Measurements from ENCODE around the gene FAM149B1. TPM values are rescaled to one million over a fixed set of nuclear protein-coding genes. Genes with fewer than 3 reads are reported as not detected.
"Not testable (repeated sequence)": the region's sequence is repeated elsewhere in the genome, so short reads cannot be mapped to it uniquely, and the experiment has no call there.

FAM149B1 gene
- total RNA-seq, 2 experiments from 2014 or later = 15.2 to 17.0 TPM

- peak within 1 kb of the TSS; percentile 100 for H3K4me3 Mint-ChIP-seq
- H3K4me1 Mint-ChIP-seq = peaks cover 78% of the 10 kb centered on the region
- POLR2A ChIA-PET = interaction anchor here (0.5 to 1.5 kb wide), 10 partner anchors 8 to 1498 kb away, joined by 3 to 10 read pairs (median 3); partner anchors contain the start of genes ANXA7, ECD, FAM149B1 and P4HA1
- no peaks in the 10 kb centered on the region for H3K9me3 Mint-ChIP-seq
- H3K27ac Mint-ChIP-seq = peak within 1 kb of the TSS; percentile 98
- DNase-seq = peak; percentile 97
- CTCF ChIA-PET = interaction anchor here (0.9 to 1.5 kb wide), 3 partner anchors 20 to 168 kb away, joined by 4 to 5 read pairs (median 5); no protein-coding TSS in a partner anchor
- H3K36me3 Mint-ChIP-seq (ENCODE audit: low read depth) = peaks cover 74% of the 10 kb centered on the region
- H3K27me3 Mint-ChIP-seq = no peaks in the 10 kb centered on the region
These were observed 79.0 kb downstream of the FAM149B1 start, which contains the start of gene DNAJC9 for GRCh38 chr10:73246646-73247508. Gene DNAJC9 (minus strand): TSS chr10:73247255. CDS start chr10:73247189, 66 bp downstream.

- POLR2A ChIA-PET = interaction anchor here (0.6 to 1.5 kb wide), 9 partner anchors 9 to 1499 kb away, joined by 3 to 10 read pairs (median 3); partner anchors contain the start of genes ANXA7, ECD, FAM149B1 and P4HA1
- Mint-ChIP-seq H3K9me3 (no peaks in the 10 kb centered on the region), H3K4me1 (peaks cover 75% of the 10 kb centered on the region), H3K27me3 (no peaks in the 10 kb centered on the region), H3K36me3 (ENCODE audit: low read depth) (peaks cover 72% of the 10 kb centered on the region), H3K4me3 (peak overlapping the region; percentile 100), H3K27ac (peak overlapping the region; percentile 98)
- CTCF ChIA-PET = interaction anchor here (0.9 to 1.5 kb wide), 4 partner anchors 21 to 167 kb away, joined by 4 to 5 read pairs (median 4); no protein-coding TSS in a partner anchor
- DNase-seq = no peak
These were observed 79.8 kb downstream of the FAM149B1 start for GRCh38 chr10:73247509-73248258.

GRCh38 chr10:73248259-73248724, 80.4 kb downstream of the FAM149B1 start:
- Mint-ChIP-seq H3K9me3 (no peaks in the 10 kb centered on the region), H3K4me3 (peak overlapping the region; percentile 100), H3K27me3 (no peaks in the 10 kb centered on the region), H3K4me1 (peaks cover 70% of the 10 kb centered on the region), H3K27ac (peak overlapping the region; percentile 98), H3K36me3 (ENCODE audit: low read depth) (peaks cover 66% of the 10 kb centered on the region)
- POLR2A ChIA-PET = interaction anchor here (0.5 to 0.7 kb wide), 2 partner anchors 37 to 990 kb away, joined by 3 read pairs; no protein-coding TSS in a partner anchor
- CTCF ChIA-PET = interaction anchor here (1.2 to 1.3 kb wide), 2 partner anchors 162 to 166 kb away, joined by 4 read pairs; no protein-coding TSS in a partner anchor
- DNase-seq = no peak

GRCh38 chr10:73251683-73252444, 83.9 kb downstream of the FAM149B1 start:
- ChIA-PET CTCF (interaction anchor here (0.6 to 1.0 kb wide), 3 partner anchors 141 to 850 kb away, joined by 3 to 5 read pairs (median 4); partner anchors contain the start of gene NUDT13), POLR2A (interaction anchor here (1.0 kb wide), 1 partner anchor 156 kb away, joined by 5 read pairs; no protein-coding TSS in a partner anchor)
- Mint-ChIP-seq H3K4me1 (peaks cover 47% of the 10 kb centered on the region), H3K27ac (peak overlapping the region; percentile 94), H3K27me3 (no peaks in the 10 kb centered on the region), H3K36me3 (ENCODE audit: low read depth) (peaks cover 32% of the 10 kb centered on the region), H3K4me3 (peak overlapping the region; percentile 96), H3K9me3 (no peaks in the 10 kb centered on the region)
- DNase-seq = no peak

- H3K9me3 Mint-ChIP-seq = no peaks in the 10 kb centered on the region
- DNase-seq = peak; percentile 96
- peak within 1 kb of the TSS; percentile 94 for H3K27ac Mint-ChIP-seq
- H3K27me3 Mint-ChIP-seq = no peaks in the 10 kb centered on the region
- ChIA-PET POLR2A (interaction anchor here (1.0 kb wide), 2 partner anchors 106 to 157 kb away, joined by 3 to 5 read pairs; partner anchors contain the start of gene CFAP70), CTCF (interaction anchor here (0.5 to 1.6 kb wide), 6 partner anchors 8 to 849 kb away, joined by 3 to 5 read pairs (median 4); partner anchors contain the start of gene NUDT13)
- H3K36me3 Mint-ChIP-seq (ENCODE audit: low read depth) = peaks cover 32% of the 10 kb centered on the region
- H3K4me1 Mint-ChIP-seq = peaks cover 43% of the 10 kb centered on the region
- peak within 1 kb of the TSS; percentile 96 for H3K4me3 Mint-ChIP-seq
These were observed 84.7 kb downstream of the FAM149B1 start, which contains the start of gene MRPS16 for GRCh38 chr10:73252445-73253224. Gene MRPS16 (minus strand): TSS chr10:73252644. CDS start chr10:73252482, 162 bp downstream.

- ChIA-PET CTCF (interaction anchor here (0.5 to 1.6 kb wide), 3 partner anchors 8 to 26 kb away, joined by 3 to 5 read pairs (median 4); no protein-coding TSS in a partner anchor), POLR2A (interaction anchor here (1.0 kb wide), 1 partner anchor 106 kb away, joined by 3 read pairs; the partner anchor contains the start of gene CFAP70)
- Mint-ChIP-seq H3K9me3 (peaks cover under 1% of the 10 kb centered on the region), H3K4me1 (peaks cover 37% of the 10 kb centered on the region), H3K27me3 (no peaks in the 10 kb centered on the region), H3K27ac (peak overlapping the region; percentile 94), H3K4me3 (peak overlapping the region; percentile 96), H3K36me3 (ENCODE audit: low read depth) (peaks cover 29% of the 10 kb centered on the region)
- DNase-seq = no peak
These were observed 85.3 kb downstream of the FAM149B1 start for GRCh38 chr10:73253225-73253555.

GRCh38 chr10:73258612-73259011, 90.7 kb downstream of the FAM149B1 start:
- H3K9me3 Mint-ChIP-seq; H3K36me3 Mint-ChIP-seq (ENCODE audit: low read depth); DNase-seq; POLR2A ChIA-PET; CTCF ChIA-PET; H3K27ac Mint-ChIP-seq; H3K4me3 Mint-ChIP-seq; H3K27me3 Mint-ChIP-seq; H3K4me1 Mint-ChIP-seq: not testable (repeated sequence)

GRCh38 chr10:73261362-73261995, 93.6 kb downstream of the FAM149B1 start:
- ChIA-PET CTCF (no interaction called here), POLR2A (no interaction called here)
- H3K4me1 Mint-ChIP-seq = peaks cover 5% of the 10 kb centered on the region
- peaks cover 5% of the 10 kb centered on the region for H3K36me3 Mint-ChIP-seq (ENCODE audit: low read depth)
- H3K4me3 Mint-ChIP-seq = no peak overlapping the region
- H3K9me3 Mint-ChIP-seq = peaks cover 9% of the 10 kb centered on the region
- no peak for DNase-seq
- peaks cover 3% of the 10 kb centered on the region for H3K27me3 Mint-ChIP-seq
- no peak overlapping the region for H3K27ac Mint-ChIP-seq

GRCh38 chr10:73262105-73262730, 94.3 kb downstream of the FAM149B1 start:
- H3K27me3 Mint-ChIP-seq = peaks cover 4% of the 10 kb centered on the region
- H3K4me1 Mint-ChIP-seq = peaks cover 5% of the 10 kb centered on the region
- H3K9me3 Mint-ChIP-seq = peaks cover 9% of the 10 kb centered on the region
- peaks cover 5% of the 10 kb centered on the region for H3K36me3 Mint-ChIP-seq (ENCODE audit: low read depth)
- no peak for DNase-seq
- H3K4me3 Mint-ChIP-seq = no peak overlapping the region
- CTCF ChIA-PET = interaction anchor here (2.0 kb wide), 1 partner anchor 9 kb away, joined by 5 read pairs; no protein-coding TSS in a partner anchor
- POLR2A ChIA-PET = no interaction called here
- no peak overlapping the region for H3K27ac Mint-ChIP-seq

- no peak for DNase-seq
- CTCF ChIA-PET = interaction anchor here (1.4 to 2.0 kb wide), 3 partner anchors 9 to 381 kb away, joined by 3 to 6 read pairs (median 5); no protein-coding TSS in a partner anchor
- Mint-ChIP-seq H3K27ac (no peak overlapping the region), H3K9me3 (peaks cover 9% of the 10 kb centered on the region), H3K4me1 (peaks cover 5% of the 10 kb centered on the region), H3K4me3 (no peak overlapping the region), H3K36me3 (ENCODE audit: low read depth) (peaks cover 5% of the 10 kb centered on the region), H3K27me3 (peaks cover 6% of the 10 kb centered on the region)
- POLR2A ChIA-PET = no interaction called here
These were observed 95.1 kb downstream of the FAM149B1 start for GRCh38 chr10:73262880-73263555.

All from activated CD4-positive, alpha-beta T cell treated with anti-CD3 and anti-CD28 coated beads, Interleukin-2, amount 10 ng/mL, durations not matched to agents 7 days and 5 days (primary cell).